Endometrial microvascular endothelial cells (primary cell): Measurements from ENCODE around the gene EVA1A. TPM values are rescaled to one million over a fixed set of nuclear protein-coding genes. Genes with fewer than 3 reads are reported as not detected.

Source experiments
- in situ Hi-C: cut with HindIII; loops from 2 replicates; pipeline ENCODE4 v1.10.0; 2017; ENCODE audit warnings: low sequenced_read_pairs, low pct_unique_long_range_greater_than_20kb; ENCODE audit errors: inconsistent ontology term
- total RNA-seq: library from RNA; depleted of rRNA; stranded (reverse); fragments of >200 nt; gene quantifications from one replicate; pipeline ENCODE4 v1.2.3, GENCODE V29; 2015; ENCODE audit errors: inconsistent ontology term

Gene EVA1A
- total RNA-seq, 1 donor from 2014 or later, result 29.9 TPM

- in situ Hi-C loops, result loop anchor here (25.0 kb wide), 1 partner anchor 145 kb away; no protein-coding TSS in a partner anchor
Measured at GRCh38 chr2:75466708-75467311, 93.9 kb downstream of the EVA1A start.

DNA sequence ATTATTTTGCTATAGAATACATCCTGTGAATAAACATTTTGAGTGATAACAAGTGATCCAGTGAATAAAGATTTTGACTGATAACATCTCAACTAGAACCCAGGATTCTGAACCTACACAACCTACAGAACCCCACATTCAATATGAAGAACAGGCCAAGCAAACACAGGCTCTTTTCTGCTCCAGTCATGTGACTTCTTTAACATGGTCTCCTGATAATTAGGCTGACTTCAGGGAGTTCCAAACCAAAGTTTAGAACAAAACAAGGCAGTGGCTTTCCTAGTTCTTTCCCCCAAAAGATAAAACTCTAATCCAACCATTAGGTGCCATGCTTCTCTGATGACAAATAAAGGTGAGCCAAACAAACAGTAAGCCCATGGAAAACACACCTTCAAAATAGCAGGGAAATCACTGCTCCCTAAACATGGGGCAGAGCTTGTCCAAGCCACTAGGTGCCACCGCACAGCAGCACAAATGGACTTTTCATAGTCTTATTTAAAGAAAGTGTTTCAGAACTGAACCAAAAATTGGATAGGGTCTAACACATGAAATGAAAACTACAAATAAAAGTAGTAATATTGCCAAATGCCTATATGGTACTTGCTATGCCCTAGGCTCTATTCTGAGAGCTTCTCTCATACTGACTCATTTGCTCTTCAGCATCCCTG lies 95.3 kb downstream of the EVA1A start:
- in situ Hi-C loops, result loop anchor here (25.0 kb wide), 1 partner anchor 147 kb away; no protein-coding TSS in a partner anchor

DNA sequence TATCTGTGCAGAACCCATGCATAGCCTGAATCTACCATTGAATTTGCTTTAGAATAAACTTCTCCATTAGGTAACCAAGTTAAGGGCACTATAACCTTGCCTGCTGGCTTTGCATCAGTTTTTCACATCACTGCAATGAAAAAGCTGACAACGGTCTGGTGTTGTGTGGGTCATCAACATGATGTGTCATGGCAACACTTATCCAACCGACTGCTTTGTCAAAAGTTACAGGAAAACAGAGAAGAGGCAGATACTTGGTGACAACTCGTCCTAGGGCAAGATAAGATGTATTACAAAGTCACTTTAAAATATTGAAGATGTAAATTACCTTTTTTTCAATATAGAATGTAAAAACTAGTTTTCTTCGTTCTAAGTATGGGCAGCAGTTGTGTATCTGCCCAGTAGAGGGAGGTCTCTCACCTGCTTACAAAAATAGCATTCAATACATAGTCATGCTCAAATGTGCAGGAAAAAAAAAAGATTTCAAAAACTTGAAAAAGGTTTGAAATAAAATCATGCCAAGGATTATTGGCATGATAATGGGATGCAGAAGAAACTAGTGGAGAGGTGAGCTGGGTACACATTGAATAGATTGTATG lies 96.3 kb downstream of the EVA1A start:
- in situ Hi-C loops, result loop anchor here (25.0 kb wide), 1 partner anchor 148 kb away; no protein-coding TSS in a partner anchor

GRCh38 chr2:75462721-75463120 lies 98.0 kb downstream of the EVA1A start:
- in situ Hi-C loops, result loop anchor here (25.0 kb wide), 1 partner anchor 150 kb away; no protein-coding TSS in a partner anchor

DNA sequence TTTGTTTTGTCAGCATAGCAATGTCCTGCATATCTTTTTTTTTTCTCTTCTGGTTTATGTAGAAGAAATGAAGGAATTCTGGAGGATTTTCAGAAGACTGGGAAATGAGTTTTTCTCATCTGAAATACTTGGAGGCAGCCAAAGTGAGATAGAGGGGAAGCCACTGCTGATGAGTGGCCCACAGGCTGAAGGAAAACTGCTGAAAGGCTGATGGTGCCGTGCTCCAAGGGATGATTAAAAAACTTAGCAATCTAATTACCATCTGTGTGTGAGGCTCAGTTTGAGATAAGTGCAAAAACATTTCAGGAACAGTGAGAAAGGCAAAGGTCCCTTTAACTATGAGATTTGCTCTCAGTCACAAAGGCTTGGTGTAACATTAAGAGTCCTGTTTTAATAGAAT lies 98.5 kb downstream of the EVA1A start:
- in situ Hi-C loops, result loop anchor here (25.0 kb wide), 1 partner anchor 150 kb away; no protein-coding TSS in a partner anchor

- in situ Hi-C loops, result loop anchor here (25.0 kb wide), 1 partner anchor 152 kb away; no protein-coding TSS in a partner anchor
Measured at GRCh38 chr2:75460630-75461029, 100.1 kb downstream of the EVA1A start.

GRCh38 chr2:75459565-75460310 lies 101.0 kb downstream of the EVA1A start:
- in situ Hi-C loops, result loop anchor here (25.0 kb wide), 1 partner anchor 153 kb away; no protein-coding TSS in a partner anchor

DNA sequence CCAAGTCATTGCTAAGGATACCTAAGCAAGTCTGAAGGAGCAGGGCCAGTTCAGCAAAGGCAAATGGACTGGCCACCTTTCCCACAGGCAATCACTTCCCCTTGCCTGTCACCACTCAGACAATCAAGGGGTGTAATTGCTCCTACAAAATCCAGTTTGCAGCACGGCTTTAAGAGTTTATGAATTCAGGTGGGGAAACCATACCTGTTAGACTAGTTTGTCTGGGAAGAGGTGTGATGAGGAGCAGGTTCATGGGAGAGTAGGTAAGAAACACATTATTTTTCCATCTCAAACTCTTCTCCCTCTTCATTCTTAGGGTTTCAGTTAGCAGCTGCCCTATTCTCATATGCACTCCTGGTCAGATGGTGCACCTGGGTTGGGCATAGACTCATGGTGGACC lies 102.5 kb downstream of the EVA1A start:
- in situ Hi-C loops, result loop anchor here (25.0 kb wide), 1 partner anchor 154 kb away; no protein-coding TSS in a partner anchor

DNA sequence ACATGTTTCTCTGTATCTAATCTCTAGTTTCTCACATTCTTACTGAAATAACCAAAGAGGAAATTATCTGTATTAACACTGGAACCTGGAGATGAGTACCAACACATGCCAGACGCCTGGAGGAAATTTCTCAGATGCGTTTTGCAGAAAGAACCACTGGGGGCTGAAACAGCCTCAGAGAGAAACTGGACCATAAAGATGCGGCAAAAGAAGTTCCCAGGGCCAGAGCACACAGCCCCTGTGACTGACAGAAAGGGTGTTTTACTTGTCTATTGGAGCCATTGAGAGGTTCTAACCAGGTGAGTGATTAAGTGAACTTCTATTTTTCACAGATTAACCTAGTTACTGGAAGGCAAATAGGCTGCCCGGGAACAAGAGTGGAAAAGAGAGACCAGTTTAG lies 103.9 kb downstream of the EVA1A start:
- in situ Hi-C loops, result loop anchor here (25.0 kb wide), 1 partner anchor 155 kb away; no protein-coding TSS in a partner anchor

- in situ Hi-C loops, result loop anchor here (25.0 kb wide), 1 partner anchor 156 kb away; no protein-coding TSS in a partner anchor
Measured at GRCh38 chr2:75456111-75456510, 104.6 kb downstream of the EVA1A start.

- in situ Hi-C loops, result loop anchor here (25.0 kb wide), 1 partner anchor 158 kb away; no protein-coding TSS in a partner anchor
Measured at GRCh38 chr2:75454241-75454620, 106.5 kb downstream of the EVA1A start.

- in situ Hi-C loops, result loop anchor here (25.0 kb wide), 1 partner anchor 159 kb away; no protein-coding TSS in a partner anchor
Measured at GRCh38 chr2:75453384-75454240, 107.1 kb downstream of the EVA1A start.

DNA sequence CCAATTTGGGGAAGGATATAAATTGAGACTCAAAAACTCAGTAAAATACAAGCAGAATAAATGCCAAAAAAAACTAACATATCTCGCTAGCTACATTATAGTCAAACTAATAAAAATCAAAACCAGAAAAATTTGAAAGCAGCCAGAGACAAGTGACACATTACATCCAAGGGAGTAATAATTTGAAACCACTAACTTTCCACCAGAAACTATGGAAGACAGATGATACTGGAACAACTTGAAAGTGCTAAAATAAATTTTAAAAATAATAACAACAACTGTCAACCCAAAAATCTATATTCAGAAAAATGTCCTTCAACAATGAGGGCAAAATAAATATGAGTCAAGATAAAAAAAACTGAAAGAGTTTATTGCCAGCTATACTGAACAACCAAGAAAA lies 110.7 kb downstream of the EVA1A start:
- in situ Hi-C loops, result loop anchor here (25.0 kb wide), 1 partner anchor 162 kb away; no protein-coding TSS in a partner anchor

GRCh38 chr2:75447176-75447575 lies 113.6 kb downstream of the EVA1A start:
- in situ Hi-C loops, result no loop called here
